NCI-H1048 (cell line): Measurements from ENCODE around the gene VAT1L.

ENCODE experiments used
- DNase-seq: peaks from one replicate; lab custom pipeline; 2025; lab: John Stamatoyannopoulos, UW

Gene VAT1L, protein sequence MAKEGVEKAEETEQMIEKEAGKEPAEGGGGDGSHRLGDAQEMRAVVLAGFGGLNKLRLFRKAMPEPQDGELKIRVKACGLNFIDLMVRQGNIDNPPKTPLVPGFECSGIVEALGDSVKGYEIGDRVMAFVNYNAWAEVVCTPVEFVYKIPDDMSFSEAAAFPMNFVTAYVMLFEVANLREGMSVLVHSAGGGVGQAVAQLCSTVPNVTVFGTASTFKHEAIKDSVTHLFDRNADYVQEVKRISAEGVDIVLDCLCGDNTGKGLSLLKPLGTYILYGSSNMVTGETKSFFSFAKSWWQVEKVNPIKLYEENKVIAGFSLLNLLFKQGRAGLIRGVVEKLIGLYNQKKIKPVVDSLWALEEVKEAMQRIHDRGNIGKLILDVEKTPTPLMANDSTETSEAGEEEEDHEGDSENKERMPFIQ

DNA sequence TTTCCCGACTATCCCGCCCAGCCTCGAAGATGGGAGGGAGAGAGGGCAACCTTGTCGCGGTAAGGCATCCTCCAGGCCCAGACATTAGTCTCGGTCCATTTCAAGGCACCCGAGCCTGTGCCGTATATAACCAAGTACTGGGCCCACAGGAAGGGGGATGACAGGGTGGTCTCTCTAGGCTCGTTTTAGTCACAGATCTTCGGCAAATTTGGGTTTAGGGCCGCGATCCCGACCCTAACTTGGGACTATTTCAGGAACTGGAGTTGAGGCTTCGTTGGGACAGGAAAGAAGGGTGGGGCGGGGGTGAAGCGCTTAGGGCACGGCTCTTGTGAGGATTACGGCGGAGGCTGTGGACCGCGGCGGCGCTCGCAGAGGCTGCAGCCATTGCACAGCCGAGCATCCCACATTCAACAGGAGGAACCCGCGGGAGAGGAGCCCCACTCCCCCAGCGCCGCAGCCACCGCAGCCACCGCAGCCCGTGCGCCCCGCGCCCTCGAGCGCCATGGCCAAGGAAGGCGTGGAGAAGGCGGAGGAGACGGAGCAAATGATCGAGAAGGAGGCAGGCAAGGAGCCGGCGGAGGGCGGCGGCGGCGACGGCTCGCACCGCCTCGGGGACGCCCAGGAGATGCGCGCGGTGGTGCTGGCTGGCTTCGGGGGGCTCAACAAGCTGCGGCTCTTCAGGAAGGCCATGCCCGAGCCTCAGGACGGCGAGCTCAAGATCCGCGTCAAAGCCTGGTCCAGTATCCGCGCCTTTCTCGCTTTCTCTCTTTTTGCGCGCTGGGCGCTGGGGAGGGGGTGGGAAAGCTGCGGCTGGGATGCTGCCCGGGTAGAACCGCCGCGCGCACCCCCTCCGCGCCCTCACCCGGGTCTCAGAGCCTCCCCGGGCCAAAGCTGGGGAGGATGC is at the start of gene VAT1L:
Gene VAT1L (plus strand): TSS at position 384 of the 904 bp plus-strand sequence. CDS start 119 bp downstream, at position 503.
- DNase-seq: no peak

DNA sequence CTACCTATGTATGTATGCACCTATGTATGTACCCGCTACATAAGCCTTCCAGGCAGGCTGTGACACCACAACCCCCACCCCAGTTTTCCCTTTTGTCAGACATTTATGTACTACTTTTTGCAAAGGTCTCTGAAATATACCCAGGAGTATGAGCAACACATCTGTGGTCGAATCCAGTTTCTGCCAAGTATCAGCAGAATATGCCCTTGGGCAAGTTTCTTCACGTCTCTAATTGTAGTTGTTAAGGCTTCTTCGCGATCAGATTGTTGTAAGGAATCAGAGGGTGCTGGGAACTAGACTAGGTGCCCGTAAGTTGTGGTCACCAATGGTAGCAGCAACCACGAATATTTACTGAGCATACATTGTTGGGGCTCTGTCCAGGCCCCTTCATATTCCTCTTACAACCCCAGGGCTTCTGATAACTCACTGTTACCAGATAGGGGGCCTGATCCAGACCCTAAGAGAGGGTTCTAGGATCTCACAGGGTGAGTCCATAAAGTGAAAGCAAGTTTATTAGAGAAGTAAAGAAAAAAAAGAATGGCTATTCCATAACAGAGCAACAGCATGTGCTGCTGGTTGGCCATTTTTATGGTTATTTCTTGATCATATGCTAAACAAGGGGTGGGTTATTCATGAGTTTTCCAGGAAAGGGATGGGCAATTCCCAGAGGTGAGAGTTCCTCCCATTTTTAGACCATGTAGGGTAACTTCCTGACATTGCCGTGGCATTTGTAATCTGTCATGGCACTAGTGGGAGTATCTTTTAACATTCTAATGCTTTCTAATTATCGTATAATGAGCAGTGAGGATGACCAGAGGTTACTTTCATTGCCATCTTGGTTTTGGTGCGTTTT is 49.4 kb upstream of the VAT1L start:
- no peak for DNase-seq

DNA sequence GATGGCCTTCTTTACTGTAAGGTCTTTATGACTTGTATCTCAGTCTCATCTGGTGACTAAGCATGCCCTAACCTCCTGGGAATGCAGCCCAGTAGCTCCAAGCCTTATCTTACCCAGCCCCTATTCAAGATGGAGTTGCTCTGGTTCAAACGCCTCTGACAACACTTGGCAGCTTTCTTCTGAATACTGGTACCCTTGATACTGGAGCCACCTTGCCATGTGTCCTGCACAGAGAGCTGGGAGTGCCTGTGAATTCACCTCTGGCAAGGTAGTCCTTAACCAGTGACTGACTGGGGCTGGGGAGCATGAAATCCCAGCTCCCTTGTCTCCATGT is 48.8 kb upstream of the VAT1L start:
- DNase-seq: no peak

DNA sequence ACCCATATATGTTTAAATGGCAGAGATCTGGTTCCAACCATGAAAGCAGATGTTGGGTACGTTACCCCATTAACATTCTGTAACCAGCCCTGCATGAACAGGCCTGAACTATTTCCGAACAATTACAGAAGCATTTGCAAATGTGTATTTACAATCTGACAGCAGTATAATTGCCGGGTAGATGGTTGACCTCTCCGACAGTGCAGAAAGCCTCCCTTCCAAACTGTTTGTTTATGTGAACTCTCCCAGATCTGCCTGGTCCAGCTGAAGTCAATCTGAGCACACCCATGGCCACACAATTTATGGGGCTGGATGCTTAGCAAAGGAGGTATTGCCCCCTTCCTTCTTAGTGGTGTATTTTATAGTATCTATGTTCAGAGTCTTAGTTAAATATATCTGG is 44.2 kb upstream of the VAT1L start:
- DNase-seq: no peak

DNA sequence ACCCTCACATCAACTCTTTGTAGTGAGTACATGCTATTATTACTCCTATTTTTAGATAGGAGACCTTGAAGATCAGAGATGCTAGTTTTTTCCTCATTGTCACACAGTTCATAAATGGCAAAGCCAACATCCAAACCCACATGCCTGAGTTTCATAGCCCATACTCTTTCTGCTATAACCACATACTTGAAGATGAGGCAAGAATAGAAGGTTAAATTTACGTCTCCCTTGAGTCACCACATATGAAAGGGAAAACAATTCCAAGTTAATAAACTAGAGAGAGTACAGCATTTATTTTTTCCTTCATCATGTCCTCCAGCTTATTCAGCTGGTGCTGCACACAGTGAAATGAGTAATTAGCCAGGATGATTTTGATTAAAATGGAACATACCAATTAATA is 42.4 kb upstream of the VAT1L start:
- DNase-seq: no peak

DNA sequence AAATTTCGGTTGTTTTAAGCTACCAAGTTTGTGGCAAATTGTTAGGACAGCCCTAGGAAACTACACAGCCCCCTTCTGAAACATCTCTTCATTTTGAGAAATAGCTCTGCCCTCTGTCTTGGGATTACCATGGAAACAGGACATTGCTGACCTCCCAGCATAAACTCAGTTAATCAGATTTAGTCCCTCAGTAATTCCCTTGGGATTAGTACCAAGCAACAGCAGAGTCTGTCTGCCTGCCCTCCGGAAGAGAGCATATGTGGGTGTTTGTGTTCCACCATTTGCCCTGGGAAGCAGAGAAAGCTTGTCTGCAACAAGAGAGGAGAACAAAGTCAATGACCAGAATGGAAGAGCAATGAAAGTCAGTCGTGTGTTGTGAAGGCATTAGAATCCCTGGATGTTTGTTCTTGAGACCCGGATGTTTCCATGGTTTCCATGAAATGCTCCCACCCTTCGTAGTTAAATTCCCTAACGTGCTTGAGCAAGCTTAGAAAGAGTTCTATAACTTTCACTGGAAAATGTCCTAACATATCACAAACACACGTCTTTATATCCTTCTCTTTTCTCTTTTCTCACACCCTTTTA is 39.9 kb upstream of the VAT1L start:
- DNase-seq: no peak

DNA sequence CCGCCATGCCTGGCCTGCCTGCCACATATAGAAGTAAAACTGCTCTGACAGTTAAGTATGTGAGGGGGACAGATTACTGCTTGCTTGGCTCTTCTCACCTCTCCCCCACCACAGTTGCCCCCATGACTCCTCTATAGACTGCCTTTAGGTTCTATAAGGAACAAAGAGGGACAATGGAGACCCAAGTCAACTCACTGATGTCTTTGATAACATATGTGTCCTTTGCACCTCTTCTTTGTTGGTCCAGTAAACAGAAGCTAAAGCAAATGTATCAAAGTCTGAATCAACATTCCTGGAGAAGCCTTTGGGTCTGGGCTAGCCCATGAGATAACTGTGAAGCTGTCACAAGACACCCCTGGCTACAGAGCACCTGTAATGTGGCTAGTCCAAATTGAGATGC is 38.9 kb upstream of the VAT1L start:
- no peak for DNase-seq

DNA sequence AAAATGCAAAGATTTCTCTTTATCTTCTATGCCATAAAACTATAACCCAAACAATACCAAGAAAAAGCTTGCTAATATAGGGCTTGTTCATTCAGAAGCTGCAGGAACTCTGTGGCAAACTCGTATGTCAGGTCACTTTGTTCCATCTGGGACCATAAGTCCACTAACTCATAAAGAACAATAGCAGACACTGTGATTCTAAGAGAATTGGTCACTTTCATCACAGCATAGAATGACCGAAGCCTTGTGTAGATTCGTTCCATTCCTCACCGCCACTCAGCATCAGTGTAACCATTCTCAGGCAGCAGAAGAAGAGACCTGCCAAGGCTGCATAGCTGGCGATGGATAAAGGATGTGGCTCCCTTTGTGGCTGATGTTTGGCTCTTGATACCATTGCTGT is 30.3 kb upstream of the VAT1L start:
- DNase-seq: no peak

DNA sequence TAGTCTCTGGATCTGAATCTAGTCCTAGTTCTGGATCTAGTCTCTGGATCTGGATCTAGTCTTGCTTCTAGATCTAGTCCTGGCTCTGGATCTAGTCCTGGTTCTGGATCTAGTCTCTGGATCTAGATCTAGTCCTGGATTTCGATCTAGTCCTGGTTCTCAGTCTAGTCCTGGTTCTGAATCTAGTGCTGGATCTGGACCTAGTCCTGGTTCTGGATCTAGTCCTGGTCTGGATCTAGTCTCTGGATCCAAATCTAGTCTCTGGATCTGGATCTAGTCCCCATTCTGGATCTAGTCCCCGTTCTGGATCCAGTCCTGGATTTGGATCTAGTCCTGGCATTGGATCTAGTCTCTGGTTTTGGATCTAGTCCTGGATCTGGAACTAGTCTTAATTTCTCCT is 29.9 kb upstream of the VAT1L start:
- DNase-seq: no peak

DNA sequence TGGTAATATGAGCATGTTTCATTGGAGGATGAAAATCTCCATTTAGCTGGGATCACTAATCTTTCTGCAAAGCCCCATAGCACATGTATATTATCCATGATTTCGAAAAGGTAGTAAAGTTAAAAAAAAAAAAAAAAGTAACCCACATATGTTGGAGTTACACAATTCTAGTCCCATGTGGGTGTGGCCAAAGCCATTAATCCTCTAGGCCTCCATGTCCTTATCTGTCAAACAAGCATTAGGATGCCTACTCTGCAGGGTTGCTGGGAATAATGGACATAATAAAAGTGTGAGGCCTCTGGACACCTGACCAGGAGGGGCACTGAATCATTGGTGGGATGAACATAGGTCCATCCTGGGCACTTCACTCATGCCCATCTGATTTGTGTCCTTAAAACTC is 29.2 kb upstream of the VAT1L start:
- no peak for DNase-seq

DNA sequence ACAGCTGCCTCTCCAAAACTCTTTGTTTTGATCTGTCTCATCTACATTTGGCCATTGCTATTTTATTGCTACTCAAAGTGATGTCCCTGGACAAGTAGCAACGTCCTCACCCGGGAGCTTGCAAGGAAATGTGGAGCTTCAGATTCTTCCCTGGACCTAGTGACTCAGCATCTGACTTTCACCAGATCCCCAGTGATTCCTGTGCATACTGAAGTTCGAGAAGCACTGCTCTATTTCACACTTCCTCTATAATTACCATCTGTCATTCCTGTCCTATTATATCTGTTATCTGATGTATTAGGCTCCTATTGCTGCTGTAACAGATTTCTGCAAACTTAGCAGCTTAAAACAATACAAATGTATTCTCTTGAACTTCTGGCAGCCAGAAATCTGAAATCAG is 28.5 kb upstream of the VAT1L start:
- no peak for DNase-seq

DNA sequence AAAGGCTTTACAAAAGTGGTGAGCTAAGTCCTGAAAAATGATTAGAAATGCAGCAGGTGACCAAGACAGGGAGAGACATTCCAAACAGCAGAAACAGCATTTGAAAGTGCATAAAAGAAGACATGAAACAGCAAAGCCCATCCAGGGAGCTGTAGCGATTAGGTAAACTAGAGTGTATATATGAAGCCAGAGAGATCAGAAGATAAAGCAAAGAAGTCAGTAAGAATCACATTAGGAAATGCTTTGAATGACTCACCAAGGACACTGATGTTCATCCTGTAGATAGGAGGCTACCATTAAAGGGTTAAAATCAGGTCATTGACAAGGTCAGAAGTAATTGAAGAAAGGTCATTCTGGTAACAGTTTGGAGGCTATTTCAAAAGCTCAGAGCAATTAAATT is 27.6 kb upstream of the VAT1L start:
- no peak for DNase-seq

DNA sequence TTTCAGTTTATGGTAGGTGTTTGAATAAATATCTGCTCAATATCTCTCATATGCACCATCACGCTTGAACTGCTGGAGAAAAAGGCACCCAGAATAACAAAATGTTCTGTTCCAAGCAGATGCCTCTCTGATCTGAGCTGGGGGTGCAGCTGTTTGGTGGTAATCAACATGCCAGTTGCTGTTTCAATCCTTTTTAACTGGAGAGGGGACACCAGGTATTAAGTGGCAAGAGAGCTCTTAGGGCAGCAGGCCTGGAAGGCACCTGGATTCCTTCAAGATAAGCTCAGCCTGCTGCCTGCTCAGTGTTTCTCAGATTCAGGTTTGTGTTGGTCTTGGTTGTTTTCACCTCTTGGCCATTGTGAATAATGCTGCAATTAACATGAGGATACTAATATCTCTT is 27.2 kb upstream of the VAT1L start:
- DNase-seq: no peak

DNA sequence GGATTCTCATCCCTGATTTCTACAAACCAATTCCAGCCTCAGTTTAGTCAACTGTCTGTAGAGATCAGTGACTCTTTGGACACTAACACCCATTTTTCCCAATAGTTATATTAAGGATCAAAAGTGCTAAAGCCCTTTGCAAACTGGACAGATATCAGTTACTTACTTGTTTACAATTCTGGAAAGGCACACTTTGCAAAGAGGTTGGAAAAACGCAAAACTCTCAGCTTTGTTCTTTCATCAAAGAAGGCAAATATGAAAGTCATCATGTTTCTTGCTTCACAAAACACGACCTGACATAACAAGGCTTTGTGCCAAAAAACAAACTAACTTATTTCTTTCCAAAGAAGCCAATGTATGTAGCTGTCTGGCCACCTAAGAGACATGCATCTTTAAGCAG is 26.1 kb upstream of the VAT1L start:
- no peak for DNase-seq

DNA sequence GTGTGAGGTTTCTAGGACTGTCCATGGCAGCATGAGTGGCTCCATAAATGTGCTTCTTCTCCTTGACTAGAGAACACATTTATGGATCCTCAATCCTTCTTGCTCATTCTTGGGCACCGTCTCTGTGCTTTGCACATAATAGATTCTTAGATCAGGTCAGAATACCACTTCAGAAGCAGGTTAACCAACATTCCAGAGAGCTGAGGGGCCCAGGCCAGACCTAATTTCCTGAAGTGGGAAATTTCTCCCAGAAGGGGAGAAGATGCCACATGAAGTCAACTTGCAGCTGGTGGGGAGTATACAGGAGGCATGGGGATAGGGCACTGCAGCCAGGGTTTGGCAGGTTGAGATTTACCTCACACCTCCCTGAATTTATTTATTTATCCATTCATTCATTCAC is 24.4 kb upstream of the VAT1L start:
- DNase-seq: no peak

DNA sequence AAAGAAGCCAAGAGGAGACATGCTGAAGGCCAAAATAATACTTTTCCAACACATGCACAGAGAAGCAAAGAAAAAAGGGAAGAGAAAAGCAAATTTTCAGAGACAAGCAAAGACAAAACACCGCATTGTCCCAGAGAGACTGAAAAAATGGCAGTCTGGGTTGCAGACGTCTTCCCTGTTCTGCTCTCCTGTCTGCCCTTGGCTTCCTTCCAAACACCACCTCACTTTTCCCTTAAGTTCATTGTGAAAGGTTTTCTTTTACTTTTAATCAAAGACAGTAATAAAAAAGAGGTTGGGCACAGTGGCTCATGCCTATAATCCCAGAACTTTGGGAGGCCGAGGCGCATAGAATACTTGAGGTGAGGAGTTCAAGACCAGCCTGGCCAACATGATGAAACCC is 21.2 kb upstream of the VAT1L start:
- DNase-seq: no peak

DNA sequence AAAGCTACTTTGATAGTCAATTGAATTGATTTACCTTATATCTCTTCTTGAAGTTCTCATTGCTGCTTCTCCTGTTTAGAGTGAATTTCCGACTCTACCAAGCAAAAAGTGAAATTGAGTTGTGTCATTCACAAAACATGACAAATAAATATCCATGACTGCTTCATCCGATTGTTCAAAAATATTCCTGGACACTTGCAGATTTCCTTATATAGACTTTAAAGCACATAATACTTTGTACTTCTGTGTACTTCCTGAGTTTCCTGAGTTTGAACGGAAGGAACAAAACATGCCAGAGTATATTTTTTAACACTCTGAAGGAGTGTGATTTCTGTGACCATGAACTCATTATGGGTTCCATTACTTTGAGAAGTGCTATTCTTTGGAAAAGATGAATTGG is 20.5 kb upstream of the VAT1L start:
- no peak for DNase-seq

DNA sequence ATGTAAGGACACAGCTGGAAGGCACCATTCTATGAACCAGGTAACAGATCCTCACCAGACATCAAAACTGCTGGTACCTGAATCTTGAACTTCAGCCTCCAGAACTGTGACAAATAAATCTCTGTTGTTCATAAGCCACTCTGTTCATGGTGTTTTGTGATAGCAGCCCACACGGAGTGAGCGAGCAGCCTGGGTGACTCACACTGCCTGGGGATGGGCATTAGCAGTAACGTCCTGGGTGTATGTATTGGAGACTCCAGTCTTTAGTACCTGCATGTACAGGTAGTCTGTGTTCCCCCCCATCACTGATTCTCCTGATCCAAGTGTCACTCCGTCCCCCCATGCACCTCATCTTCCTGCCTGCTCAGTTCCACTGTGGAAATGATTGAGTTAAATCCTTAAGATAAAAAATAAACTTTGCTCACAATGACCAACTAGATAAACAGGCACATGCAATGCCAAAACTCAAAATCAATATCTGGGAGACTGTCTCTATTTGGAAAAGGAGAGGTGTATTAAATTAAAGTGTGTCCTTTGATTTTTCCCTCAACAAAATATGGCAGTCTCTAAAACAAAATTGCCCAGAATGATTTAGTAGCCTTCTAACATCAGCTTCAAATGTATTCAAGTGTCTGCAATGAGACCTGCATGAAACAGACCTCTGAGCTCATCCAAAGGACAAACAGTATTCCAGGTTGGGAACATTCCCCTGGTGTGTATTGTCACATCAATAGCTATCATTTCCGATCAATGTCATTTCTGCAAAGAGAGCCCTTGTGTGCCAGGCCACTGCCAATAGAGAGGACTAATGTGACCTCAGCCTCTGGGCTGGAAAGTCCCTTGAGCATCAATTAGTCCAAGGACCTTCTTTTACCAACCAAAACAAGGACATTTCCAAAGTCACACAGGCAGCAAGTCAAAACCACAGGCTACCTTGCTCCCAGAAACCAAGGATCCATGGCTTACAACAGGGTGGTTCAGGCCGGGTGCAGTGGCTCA is 12.2 kb upstream of the VAT1L start:
- DNase-seq: no peak

DNA sequence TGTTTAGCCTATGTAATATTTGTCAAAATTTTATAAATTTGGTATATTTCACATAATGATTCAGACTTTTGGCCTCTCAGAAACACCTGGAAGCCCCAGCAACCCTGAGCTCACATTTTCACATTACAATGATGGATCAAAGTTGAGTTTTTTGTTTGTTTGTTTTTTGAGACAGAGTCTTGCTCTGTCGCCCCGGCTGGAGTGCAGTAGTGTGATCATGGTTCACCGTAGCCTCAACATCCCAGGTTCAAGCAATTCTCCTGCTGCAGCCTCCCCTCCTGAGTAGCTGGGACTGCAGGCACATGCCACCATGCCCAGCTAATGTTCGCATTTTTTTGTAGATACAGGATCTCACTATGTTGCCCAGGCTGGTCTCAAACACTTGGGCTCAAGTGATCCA is 10.6 kb upstream of the VAT1L start:
- no peak for DNase-seq

DNA sequence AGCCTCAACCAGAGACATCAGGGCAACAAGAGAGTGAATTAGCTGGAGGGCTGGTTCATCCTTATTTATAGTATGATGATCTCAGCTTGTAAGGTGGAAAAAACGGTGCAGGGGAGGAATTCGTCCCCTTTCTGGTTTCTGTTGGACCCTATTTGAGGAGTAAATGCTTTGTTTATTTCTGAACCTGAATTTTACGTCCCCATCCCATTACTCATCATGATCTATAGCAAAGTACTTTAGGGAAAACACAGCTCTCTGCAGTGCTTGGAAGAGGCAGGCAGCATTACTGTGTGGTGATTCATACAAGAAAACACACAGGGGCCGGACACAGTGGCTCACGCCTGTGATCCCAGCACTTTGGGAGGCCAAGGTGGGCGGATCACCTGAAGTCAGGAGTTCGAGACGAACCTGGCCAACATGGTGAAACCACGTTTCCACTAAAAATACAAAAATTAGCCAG is 8.0 kb upstream of the VAT1L start:
- no peak for DNase-seq

DNA sequence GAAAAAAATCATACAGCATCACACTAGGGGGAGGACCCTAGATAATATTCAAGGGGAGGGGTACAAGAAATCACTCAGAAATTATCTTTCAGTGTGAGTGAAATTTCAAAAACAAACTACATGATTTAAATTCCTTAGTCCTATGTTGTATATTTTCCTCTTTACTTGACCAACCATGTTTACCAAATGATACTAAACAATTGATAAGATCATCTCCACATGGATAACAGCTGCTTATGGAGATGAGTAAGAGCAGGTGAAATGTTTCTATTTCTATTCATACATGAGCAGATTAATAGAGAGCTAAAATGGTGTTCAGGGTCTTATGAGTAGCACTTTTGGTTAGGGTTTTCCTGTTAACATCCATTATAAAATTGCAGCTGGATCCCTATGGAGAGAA is 7.3 kb upstream of the VAT1L start:
- no peak for DNase-seq
